Heart right ventricle (tissue), 16 donors: ENCODE data around the gene NUP155. TPM values are rescaled to one million over a fixed set of nuclear protein-coding genes. Genes with fewer than 3 reads are reported as not detected.

ENCODE experiments used
- ATAC-seq, 8 donors: fragments of 200-7000 bp; cut with Tn5 transposase; one replicate each; pipeline ENCODE4 v1.9.1; 2020; ENCODE audit warnings: mild to moderate bottlenecking in 8 of 8, moderate library complexity in 8 of 8, moderate number of reproducible peaks in 1 of 8
- DNase-seq, 2 donors: peaks; one replicate each; pipeline ENCODE4 v3.0.0-alpha.2; 2020
- H3K27ac ChIP-seq, 10 donors: fragments of 200-600 bp; sonication (generic) in 2 of 10; one replicate each; pipeline versions ENCODE4 v1.5.0 to v1.8.0; 2020 to 2022; ENCODE audit warnings: mild to moderate bottlenecking in 3 of 10
- H3K27me3 ChIP-seq, 7 donors: fragments of 200-600 bp; one replicate each; pipeline ENCODE4 v1.8.0; 2021 to 2022; ENCODE audit warnings: mild to moderate bottlenecking in 2 of 7
- H3K36me3 ChIP-seq, 9 donors: fragments of 200-600 bp; sonication (generic) in 1 of 9; one replicate each; pipeline versions ENCODE4 v1.5.0 to v1.8.0; 2020 to 2022; ENCODE audit warnings: mild to moderate bottlenecking in 2 of 9
- H3K4me1 ChIP-seq, 9 donors: fragments of 200-600 bp; sonication (generic) in 1 of 9; one replicate each; pipeline versions ENCODE4 v1.5.0 to v1.8.0; 2020 to 2022; ENCODE audit warnings: mild to moderate bottlenecking in 4 of 9
- H3K4me3 ChIP-seq, 10 donors: fragments of 200-600 bp; sonication (generic) in 2 of 10; one replicate each; pipeline versions ENCODE4 v1.5.0 to v1.8.0; 2020 to 2022; ENCODE audit warnings: mild to moderate bottlenecking in 7 of 10, moderate library complexity in 2 of 10
- H3K9me3 ChIP-seq, 11 donors: fragments of 200-600 bp in 10 of 11; sonication (generic) in 2 of 11; one replicate each; pipeline versions ENCODE4 v1.5.0 to v1.8.0; 2013 to 2022; ENCODE audit warnings: mild to moderate bottlenecking in 2 of 11, control low read depth in 1 of 11, moderate library complexity in 1 of 11
- WGBS, 2 donors: extraction: QIAGEN DNeasy Blood & Tissue Kit; methylation state at CpG; one replicate each; pipeline ENCODE4 v1.1.7; 2013; ENCODE audit warnings: inconsistent platforms in 1 of 2; 5-methylcytosine and 5-hydroxymethylcytosine counted together
- intact Hi-C, 10 donors: fragments of 100-400 bp; cut with DNase I; formaldehyde crosslinking; loops; one replicate each; pipeline versions ENCODE4 v1.11.1 to v1.14.2; 2022
- polyA plus RNA-seq, 2 donors: library from polyadenylated mRNA; stranded (reverse); fragments of 200-250 nt; gene quantifications; one replicate each; pipeline ENCODE4 v1.2.3, GENCODE V29; 2013
- total RNA-seq, 10 donors: library from RNA; stranded (reverse); fragmentation: NEBNext Ultra II Directional in 3 of 10; extraction: Animal tissue kit (Norgen Biotek cat#: 25700) in 3 of 10; gene quantifications; one replicate each; pipeline versions ENCODE4 v1.2.1 to v1.2.4, GENCODE V29; 2021 to 2023
- TF ChIP-seq, protein P1 (sequence below), 9 donors: fragments of 200-600 bp; sonication (generic) in 2 of 9; IDR thresholded peaks; one replicate each; pipeline versions ENCODE4 v1.5.0 to v1.8.0; 2021 to 2022; ENCODE audit warnings: antibody characterized with exemption in 9 of 9, mild to moderate bottlenecking in 5 of 9, moderate library complexity in 1 of 9
- donor health status: Arrhythmogenic right ventricular cardiomyopathy.
- donor health status: ischemic (EF 13 %, LVEDD 7.1; RV severe dilation, severe dysfunction).
- donor health status: healthy with polysubstance abuse.
- donor health status: DM: no; HTN: yes; CAD: no.
- donor health status: DM: no; HTN: no; CAD: no.
- donor health status: ischemic (EF 25% LVEDD 6.9; RV normal size, moderate dysfunction).
- donor health status: ischemic (EF 25% LVEDD 5.7; RV mildly dilated, moderate dysfunction).
- donor health status: healthy.
- donor health status: DM: yes; HTN: yes; CAD: no.
- donor health status: Ischemic cardiomyopathy.
- donor health status: ischemic (EF 35%, LVEDD 5.7; RV mildly dilated, moderate dysfunction).
- donor health status: nonischemic (EF 11% LVEDD 7.7; RV severe dilation, severe dysfunction).
- donor health status: DM: yes; HTN: yes; CAD: no.
- donor health status: PGD.
- donor health status: ischemic (EF 29% LVEDD 5.4; RV normal size, mild dysfunction).
- donor health status: nonischemic (EF 23%, LVEDD 6.1; RV moderate dilation, normal function).

NUP155 gene
- total and polyA plus RNA-seq, 12 donors: 2.2 to 16.0 (median 13.5) TPM

GRCh38 chr5:37247496-37247895, 123.4 kb downstream of the NUP155 start:
- Histone ChIP-seq H3K27ac (no peak overlapping the region), H3K4me3 (peak overlapping the region in 1 of 10 donors; percentile 81), H3K4me1 (peaks cover 3 to 41% (median 23%) of the 10 kb centered on the region in 9 donors), H3K9me3 (no peaks in the 10 kb centered on the region), H3K36me3 (peaks cover 0 to 25% (median 0%) of the 10 kb centered on the region in 9 donors), H3K27me3 (no peaks in the 10 kb centered on the region)
- intact Hi-C loops: no loop called here
- ATAC-seq (no peak), DNase-seq (no peak)
- 86 to 91% methylated on average over 4 of the region's 4 CpGs for WGBS, 2 donors
- TF ChIP-seq, protein P1, sequence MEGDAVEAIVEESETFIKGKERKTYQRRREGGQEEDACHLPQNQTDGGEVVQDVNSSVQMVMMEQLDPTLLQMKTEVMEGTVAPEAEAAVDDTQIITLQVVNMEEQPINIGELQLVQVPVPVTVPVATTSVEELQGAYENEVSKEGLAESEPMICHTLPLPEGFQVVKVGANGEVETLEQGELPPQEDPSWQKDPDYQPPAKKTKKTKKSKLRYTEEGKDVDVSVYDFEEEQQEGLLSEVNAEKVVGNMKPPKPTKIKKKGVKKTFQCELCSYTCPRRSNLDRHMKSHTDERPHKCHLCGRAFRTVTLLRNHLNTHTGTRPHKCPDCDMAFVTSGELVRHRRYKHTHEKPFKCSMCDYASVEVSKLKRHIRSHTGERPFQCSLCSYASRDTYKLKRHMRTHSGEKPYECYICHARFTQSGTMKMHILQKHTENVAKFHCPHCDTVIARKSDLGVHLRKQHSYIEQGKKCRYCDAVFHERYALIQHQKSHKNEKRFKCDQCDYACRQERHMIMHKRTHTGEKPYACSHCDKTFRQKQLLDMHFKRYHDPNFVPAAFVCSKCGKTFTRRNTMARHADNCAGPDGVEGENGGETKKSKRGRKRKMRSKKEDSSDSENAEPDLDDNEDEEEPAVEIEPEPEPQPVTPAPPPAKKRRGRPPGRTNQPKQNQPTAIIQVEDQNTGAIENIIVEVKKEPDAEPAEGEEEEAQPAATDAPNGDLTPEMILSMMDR (IDR thresholded peaks at IDR 0.05): no peak

DNA sequence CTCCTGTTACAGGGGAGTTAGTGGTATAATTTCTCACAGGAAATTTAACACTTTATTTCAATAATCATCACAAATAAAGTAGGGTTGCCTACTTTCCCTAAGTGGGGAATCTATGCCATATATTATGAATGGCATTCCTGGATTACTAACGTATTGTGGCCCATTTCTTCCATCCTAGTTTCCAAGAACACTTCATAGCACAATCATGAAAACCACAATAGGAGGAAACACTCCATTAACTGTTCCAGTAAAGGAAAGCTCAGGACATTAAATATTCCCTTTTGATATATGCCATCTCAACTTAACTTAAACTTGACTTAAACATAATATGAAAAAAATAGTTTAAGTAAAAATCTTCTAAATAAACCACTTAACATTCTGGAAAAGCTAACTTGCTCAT, 123.9 kb downstream of the NUP155 start:
- peaks cover 3 to 41% (median 23%) of the 10 kb centered on the region in 9 donors for H3K4me1 ChIP-seq
- DNase-seq (no peak), ATAC-seq (no peak)
- no peak overlapping the region for H3K27ac ChIP-seq
- peaks cover 0 to 30% (median under 1%) of the 10 kb centered on the region in 9 donors for H3K36me3 ChIP-seq
- H3K27me3 ChIP-seq: no peaks in the 10 kb centered on the region
- intact Hi-C loops: no loop called here
- no peak overlapping the region for H3K4me3 ChIP-seq
- 40 to 51% methylated on average over 1 of the region's 1 CpG for WGBS, 2 donors
- TF ChIP-seq, protein P1 (IDR thresholded peaks at IDR 0.05): no peak
- no peaks in the 10 kb centered on the region for H3K9me3 ChIP-seq

Other genes with a start within 250 kb of the NUP155 start
- 10 to 100 TPM in 4 of 10 donors, 1 to 10 TPM in 6; 7.7 to 13.5 (median 9.7) TPM for gene CPLANE1, start 121.7 kb downstream of the NUP155 start, total RNA-seq
- gene CPLANE1, start 121.7 kb downstream of the NUP155 start, polyA plus RNA-seq: 1 to 10 TPM; 1.4 to 5.0 TPM
- gene WDR70, start 8.2 kb upstream of the NUP155 start, total RNA-seq: 10 to 100 TPM; 13.6 to 26.0 (median 18.4) TPM
- gene WDR70, start 8.2 kb upstream of the NUP155 start, polyA plus RNA-seq: 10 to 100 TPM in 1 of 2 donors, 1 to 10 TPM in 1; 9.2 to 24.7 TPM